HG02610 (cell line): ENCODE results near the gene C1orf105.
A peak's percentile ranks its signal among the peaks of the same experiment; 100 is the strongest.
"Not testable (repeated sequence)": the region's sequence is repeated elsewhere in the genome, so short reads cannot be mapped to it uniquely, and the experiment has no call there.

Source experiments
- ATAC-seq: cut with Tn5 transposase; IDR thresholded peaks from one replicate; pipeline ENCODE4 v1.9.1; 2021; ENCODE audit warnings: mild to moderate bottlenecking, moderate library complexity; ENCODE audit not compliant: unreplicated experiment

The C1orf105 gene

GRCh38 chr1:172420385-172420784, at the start of gene C1orf105:
C1orf105 (plus strand) TSS chr1:172420685; CDS start chr1:172420886, 201 bp downstream.
- ATAC-seq = no peak

GRCh38 chr1:172371646-172372045, 48.8 kb upstream of the C1orf105 start:
- not testable (repeated sequence) for ATAC-seq

- no peak for ATAC-seq
Measured at GRCh38 chr1:172373864-172374263, 46.6 kb upstream of the C1orf105 start.

GRCh38 chr1:172375211-172375631, 45.3 kb upstream of the C1orf105 start:
- ATAC-seq = no peak

DNA sequence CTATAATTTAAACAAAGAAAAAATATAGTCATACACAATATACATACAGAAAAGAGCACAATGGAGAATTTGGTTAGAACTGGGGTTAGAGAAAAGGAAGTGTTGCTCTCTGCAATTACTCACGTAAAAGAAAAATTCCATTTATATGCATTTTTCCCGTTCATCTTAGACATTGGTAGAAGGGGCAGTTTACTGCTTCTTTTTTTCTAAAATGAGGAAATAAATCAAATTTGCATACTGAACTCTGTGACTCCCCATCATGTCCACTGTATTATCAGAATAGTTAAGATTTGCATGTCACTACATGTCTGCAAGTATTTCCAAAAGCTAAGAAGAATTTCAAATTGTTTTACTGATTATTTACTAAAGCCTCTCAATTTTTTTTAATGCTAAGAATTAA, 44.1 kb upstream of the C1orf105 start:
- ATAC-seq = no peak

DNA sequence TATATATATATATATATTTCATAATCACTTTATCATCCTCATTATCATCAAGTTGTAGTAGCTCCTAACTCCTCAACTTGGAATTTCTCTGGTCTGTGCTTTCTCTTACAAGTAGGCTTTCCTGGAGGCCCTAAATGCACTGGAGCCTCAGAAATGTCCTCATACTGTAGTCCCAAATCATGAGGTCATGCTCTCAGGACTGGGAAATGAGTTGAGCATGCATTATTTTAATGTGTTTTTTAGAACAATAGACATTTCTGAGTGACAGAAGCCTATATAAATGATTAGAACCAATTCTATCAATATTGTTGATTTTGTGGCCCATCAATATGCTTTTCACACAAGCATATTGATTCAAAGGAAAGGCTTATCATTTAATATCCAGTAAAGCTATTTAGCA, 42.9 kb upstream of the C1orf105 start:
- ATAC-seq = no peak

DNA sequence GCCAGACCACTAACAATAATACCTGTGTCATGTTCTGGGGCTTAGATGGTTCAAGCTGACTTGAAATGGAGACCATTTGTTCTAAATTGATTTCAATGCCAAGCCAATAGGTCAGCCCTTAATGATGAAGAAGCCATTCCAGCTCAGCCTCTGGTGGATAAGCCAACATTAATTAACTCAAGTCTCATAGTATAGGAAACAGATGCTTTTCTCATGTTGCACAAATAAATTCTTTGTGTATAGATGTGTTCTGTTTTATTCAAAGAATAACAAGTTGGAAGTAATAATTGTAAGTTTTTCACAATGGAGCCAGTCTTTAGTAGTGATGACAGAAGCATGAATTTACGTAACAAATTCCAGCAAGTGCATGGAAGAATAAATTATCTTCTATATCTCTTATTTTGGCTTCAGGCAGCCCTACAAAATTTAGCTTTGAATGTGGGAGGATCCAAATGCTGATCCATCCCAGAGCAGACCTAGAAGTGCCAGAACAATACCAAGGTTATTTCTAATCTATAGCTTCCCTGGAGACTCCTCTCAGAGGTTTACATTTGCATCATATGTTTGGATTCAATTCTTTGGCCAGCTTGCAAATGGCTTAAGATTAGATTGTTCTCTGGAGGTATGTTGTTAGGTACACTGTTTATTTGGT, 42.2 kb upstream of the C1orf105 start:
- no peak for ATAC-seq

- ATAC-seq = peak; percentile 86
Measured at GRCh38 chr1:172380441-172381244, 39.8 kb upstream of the C1orf105 start.

- ATAC-seq = no peak
Measured at GRCh38 chr1:172381946-172382345, 38.5 kb upstream of the C1orf105 start.

GRCh38 chr1:172382406-172382805, 38.1 kb upstream of the C1orf105 start:
- ATAC-seq = no peak

GRCh38 chr1:172382990-172383389, 37.5 kb upstream of the C1orf105 start:
- ATAC-seq = no peak

GRCh38 chr1:172383536-172383935, 36.9 kb upstream of the C1orf105 start:
- ATAC-seq = no peak

DNA sequence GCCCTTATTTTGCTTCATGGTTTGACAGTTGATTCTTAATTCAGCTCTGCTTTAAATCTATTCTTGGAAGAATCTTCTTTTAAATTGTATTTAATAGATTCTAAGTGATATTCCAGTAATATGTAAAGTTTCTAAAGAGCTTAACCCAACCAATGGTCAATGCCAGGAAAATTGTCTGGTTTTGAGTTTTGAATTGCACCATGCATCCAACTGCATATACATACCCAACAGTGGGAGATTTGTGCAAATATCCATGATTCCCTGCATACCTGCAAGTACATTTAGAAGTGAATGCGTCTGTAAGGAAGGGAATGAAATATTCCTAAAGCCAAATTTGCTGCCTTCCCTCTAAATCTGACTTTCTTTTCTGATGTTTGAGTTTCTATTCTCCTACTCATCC, 35.8 kb upstream of the C1orf105 start:
- ATAC-seq = no peak

DNA sequence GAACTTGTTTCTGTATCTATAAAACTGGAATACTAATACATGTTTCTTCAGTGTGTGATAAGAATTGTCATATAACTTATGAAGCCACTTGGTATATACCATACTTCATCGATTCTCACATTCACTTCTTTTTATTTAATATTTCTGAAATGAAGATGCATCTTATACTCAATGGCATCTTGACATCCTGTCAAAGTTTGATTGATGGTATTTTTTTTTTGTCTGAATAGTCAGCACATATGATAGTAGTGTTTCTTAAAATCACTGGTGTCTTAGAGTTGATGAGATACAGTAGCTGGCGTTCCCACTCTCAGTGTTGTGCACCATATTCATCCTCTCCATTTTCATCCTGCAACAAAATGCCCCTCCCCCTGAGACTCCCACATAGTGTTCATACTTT, 34.4 kb upstream of the C1orf105 start:
- ATAC-seq = no peak

- no peak for ATAC-seq
Measured at GRCh38 chr1:172388490-172388889, 32.0 kb upstream of the C1orf105 start.

DNA sequence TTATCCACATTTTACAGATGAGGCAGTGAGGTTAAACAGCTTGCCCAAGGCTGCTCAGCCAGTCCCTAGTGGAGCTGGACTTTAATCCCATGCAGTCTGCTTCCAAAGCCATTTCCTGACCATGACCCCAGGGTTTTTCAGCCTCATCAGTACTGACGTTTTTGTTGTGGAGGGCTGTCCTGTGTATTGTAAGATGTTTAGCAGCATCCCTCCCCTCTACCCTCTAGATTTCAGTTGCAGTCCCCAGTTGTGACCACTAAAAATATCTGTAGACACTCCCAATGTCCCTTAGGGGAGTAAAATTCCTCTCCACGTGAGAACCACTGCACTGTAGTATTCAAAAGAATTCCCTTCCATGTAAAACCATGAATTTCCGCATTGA, 30.2 kb upstream of the C1orf105 start:
- peak; percentile 30 for ATAC-seq

DNA sequence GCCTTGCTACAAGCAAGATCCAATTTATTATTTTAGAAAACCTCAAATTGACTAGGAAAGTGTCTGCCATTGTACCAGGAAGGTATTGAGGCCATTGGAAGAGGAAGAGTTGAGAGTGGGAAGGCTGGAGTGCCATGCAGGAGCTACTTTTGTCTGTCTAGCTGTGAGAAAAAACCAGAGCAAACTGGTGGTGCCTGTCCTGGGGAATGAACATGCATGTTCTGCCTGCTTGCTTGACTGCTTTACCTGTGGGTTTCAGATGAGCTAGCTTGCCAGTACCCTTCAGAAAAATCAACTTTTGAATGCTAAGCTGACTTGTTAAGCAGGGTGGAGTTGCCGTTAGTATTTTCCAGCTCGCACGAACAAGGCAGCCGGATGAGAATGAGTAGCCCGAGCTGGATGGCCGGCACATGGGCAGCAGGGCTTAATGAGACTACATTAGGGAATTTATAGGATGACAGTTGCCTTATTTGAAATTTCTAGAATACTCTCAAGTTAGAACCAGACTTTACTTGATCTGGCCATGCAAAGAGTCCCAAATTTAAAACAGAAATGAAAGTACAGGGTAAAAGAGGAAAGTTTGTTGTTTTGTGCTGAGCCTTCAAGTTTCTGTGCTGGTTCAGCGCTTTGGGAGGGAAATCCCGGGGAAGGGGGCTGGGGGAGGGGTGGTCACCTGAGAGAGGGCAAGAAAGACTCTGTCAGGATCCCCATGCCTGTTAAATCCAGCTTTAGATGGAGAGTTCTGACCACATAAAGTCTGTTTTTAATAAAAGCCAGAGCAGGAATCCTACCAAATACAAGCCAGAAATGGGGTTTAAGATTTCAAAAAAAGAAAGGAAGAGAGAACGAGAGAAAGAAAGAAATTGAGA, 29.6 kb upstream of the C1orf105 start:
- ATAC-seq = peak; percentile 76

- ATAC-seq = no peak
Measured at GRCh38 chr1:172391976-172392375, 28.5 kb upstream of the C1orf105 start.

DNA sequence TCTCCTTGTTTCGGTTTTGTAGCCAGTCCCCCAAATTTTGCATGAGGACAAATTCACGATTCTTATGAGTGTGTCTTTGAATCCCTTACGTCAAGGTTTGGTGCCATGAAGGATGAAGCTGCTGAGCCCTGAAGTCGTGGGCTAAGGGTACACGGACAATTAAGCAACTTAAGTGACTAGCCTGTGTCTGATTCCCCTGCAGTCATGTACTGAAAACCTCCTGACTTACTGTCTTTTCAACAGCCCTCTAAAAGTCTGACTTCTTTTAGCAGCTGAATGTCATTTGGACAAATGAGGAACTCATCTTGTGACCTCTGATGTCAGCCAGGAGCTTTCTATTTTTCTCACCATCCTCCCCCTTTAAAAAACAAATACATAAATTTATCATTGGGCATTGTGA, 27.1 kb upstream of the C1orf105 start:
- ATAC-seq = no peak

DNA sequence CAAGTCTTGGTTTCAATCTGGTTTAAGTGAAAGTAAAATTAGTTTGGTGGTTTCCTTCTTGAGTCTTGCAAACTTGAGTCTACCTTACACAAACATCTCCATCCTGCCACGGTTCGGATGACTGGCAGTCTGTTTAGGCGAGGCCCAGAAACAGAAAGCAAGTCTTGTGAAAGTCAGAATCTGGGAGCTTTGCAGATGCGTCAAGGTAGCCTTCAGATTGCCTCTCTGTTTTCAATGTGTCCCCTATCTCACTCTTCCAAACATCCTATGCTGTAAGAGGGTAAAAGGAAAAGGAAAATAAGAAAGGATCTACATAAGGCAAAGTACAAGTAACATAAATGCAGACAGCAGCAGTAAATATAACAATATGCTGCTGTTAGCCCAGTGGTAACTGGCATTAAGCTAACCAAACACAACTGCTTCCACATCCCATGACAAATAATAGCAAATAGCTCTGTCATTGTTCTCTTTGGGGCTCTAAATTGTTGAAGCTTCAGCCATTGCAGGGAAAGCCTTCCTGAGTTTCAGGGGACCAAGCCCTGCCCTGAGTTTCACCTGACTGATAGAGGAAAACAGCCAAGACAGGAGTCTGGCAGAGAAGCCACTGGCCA, 26.2 kb upstream of the C1orf105 start:
- peak; percentile 48 for ATAC-seq

DNA sequence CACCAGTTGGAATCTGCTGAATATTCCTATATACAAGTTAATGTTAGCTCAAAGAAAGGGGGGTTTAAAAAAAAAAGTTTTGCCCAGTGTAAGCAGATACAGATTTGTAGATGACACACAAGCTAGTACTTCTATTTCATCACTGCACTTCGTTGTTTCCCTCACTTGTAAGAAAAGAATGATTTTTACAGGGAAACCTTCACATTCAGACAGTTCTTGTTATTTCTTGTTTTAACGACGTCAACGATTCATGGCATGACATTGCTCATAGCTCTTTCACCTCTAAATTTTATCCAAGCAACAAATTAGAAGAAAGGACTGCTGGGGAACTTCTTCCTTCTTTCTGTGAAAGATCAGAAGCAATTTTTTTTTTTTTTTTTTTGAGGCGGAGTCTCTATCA, 25.7 kb upstream of the C1orf105 start:
- ATAC-seq = no peak
